Measurements from ENCODE around the gene HDAC10. TPM values are rescaled to one million over a fixed set of nuclear protein-coding genes. Genes with fewer than 3 reads are reported as not detected.

Gene HDAC10
- total RNA-seq, 1 donor from 2014 or later: 47.9 TPM

- peaks cover 13% of the 10 kb centered on the region for H3K4me1 ChIP-seq
- peaks cover 60% of the 10 kb centered on the region for H3K36me3 ChIP-seq
- no peak overlapping the region for H3K4me3 ChIP-seq
- no peak for DNase-seq
- no peak overlapping the region for H3K27ac ChIP-seq
- no peak for ATAC-seq
- intact Hi-C loops (cut with DNase I): no loop called here
- no peaks in the 10 kb centered on the region for H3K27me3 ChIP-seq (ENCODE audit: low read depth)
- TF ChIP-seq, protein P1, sequence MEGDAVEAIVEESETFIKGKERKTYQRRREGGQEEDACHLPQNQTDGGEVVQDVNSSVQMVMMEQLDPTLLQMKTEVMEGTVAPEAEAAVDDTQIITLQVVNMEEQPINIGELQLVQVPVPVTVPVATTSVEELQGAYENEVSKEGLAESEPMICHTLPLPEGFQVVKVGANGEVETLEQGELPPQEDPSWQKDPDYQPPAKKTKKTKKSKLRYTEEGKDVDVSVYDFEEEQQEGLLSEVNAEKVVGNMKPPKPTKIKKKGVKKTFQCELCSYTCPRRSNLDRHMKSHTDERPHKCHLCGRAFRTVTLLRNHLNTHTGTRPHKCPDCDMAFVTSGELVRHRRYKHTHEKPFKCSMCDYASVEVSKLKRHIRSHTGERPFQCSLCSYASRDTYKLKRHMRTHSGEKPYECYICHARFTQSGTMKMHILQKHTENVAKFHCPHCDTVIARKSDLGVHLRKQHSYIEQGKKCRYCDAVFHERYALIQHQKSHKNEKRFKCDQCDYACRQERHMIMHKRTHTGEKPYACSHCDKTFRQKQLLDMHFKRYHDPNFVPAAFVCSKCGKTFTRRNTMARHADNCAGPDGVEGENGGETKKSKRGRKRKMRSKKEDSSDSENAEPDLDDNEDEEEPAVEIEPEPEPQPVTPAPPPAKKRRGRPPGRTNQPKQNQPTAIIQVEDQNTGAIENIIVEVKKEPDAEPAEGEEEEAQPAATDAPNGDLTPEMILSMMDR (IDR thresholded peaks at IDR 0.05): peak; percentile 13
- H3K9me3 ChIP-seq: no peaks in the 10 kb centered on the region
Observed at GRCh38 chr22:50236731-50237409, 14.2 kb downstream of the HDAC10 start.

DNA sequence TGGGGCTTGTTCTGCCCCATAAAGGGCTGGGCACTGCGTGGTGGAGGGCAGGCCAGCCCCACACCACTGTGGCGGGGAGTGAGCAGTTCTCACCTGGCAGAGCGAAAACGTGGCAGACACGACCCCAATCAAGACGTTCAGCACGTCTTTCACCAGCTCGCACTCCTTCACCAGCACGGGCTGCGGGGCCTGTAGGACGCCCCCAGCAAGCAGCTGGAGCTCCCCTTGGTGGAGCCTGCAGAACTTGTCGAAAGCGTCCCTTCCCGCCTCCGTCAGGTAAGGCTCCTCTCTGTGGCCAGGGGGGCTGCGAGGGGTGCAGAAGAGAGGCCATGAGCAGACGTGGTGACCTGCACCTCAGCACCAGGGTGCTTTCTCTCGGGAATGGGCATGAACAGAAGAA lies 17.8 kb downstream of the HDAC10 start:
- TF ChIP-seq, protein P1 (IDR thresholded peaks at IDR 0.05): no peak
- Histone ChIP-seq H3K27me3 (ENCODE audit: low read depth) (no peaks in the 10 kb centered on the region), H3K4me1 (no peaks in the 10 kb centered on the region), H3K27ac (no peak overlapping the region), H3K9me3 (no peaks in the 10 kb centered on the region), H3K4me3 (no peak overlapping the region), H3K36me3 (peaks cover 62% of the 10 kb centered on the region)
- ATAC-seq (no peak), DNase-seq (no peak)
- intact Hi-C loops (cut with DNase I): no loop called here

DNA sequence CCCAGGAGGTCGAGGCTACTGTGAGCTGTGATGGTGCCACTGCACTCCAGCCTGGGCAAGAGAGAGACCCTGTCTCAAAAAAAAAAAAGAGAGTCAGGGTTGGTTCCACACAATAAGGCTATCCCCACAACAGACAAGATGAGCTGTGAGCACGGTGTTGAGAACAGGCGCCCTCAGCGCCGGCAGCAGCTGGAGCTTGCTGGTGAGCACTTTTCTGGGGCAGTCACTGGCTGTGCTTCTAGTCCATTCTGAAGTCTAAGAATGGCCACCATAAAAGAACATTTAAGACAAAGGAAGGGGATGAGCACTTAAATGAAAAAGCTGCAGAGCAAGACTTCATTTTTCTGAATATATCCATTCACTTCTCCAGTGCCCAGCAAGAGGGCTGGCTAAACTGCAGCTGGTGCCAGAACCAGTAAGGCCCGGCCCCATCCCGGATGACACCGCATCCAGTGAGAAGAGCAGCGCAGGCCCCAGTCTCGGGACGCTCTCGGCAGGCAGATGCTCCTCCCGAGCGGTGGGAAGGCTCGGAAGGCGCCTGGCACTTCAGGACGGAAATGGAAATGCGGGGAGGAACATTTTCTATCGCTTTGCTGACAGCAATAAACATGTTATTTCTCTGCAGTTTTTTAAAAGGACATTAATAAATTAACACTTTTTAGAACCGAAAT lies 18.4 kb downstream of the HDAC10 start:
- no peaks in the 10 kb centered on the region for H3K27me3 ChIP-seq (ENCODE audit: low read depth)
- no peaks in the 10 kb centered on the region for H3K9me3 ChIP-seq
- no peak for ATAC-seq
- DNase-seq: no peak
- H3K4me3 ChIP-seq: no peak overlapping the region
- TF ChIP-seq, protein P1 (IDR thresholded peaks at IDR 0.05): no peak
- intact Hi-C loops (cut with DNase I): no loop called here
- no peak overlapping the region for H3K27ac ChIP-seq
- H3K4me1 ChIP-seq: no peaks in the 10 kb centered on the region
- H3K36me3 ChIP-seq: peaks cover 63% of the 10 kb centered on the region

GRCh38 chr22:50229370-50229769 lies 21.7 kb downstream of the HDAC10 start:
- Histone ChIP-seq H3K27me3 (ENCODE audit: low read depth) (no peaks in the 10 kb centered on the region), H3K4me3 (no peak overlapping the region), H3K27ac (no peak overlapping the region), H3K36me3 (peaks cover 83% of the 10 kb centered on the region), H3K9me3 (no peaks in the 10 kb centered on the region), H3K4me1 (no peaks in the 10 kb centered on the region)
- TF ChIP-seq, protein P1 (IDR thresholded peaks at IDR 0.05): no peak
- intact Hi-C loops (cut with DNase I): no loop called here
- DNase-seq: no peak
- no peak for ATAC-seq

- Histone ChIP-seq H3K27me3 (ENCODE audit: low read depth) (no peaks in the 10 kb centered on the region), H3K4me3 (no peak overlapping the region), H3K9me3 (no peaks in the 10 kb centered on the region), H3K4me1 (no peaks in the 10 kb centered on the region), H3K27ac (no peak overlapping the region), H3K36me3 (peaks cover 90% of the 10 kb centered on the region)
- intact Hi-C loops (cut with DNase I): no loop called here
- peak; percentile 30 for DNase-seq
- no peak for ATAC-seq
- TF ChIP-seq, protein P1 (IDR thresholded peaks at IDR 0.05): no peak
Observed at GRCh38 chr22:50228366-50228765, 22.7 kb downstream of the HDAC10 start.

Data from lower lobe of right lung (tissue), 2 donors.